H1 (cell line): ENCODE results near the gene ITGB5. TPM values are rescaled to one million over a fixed set of nuclear protein-coding genes. Genes with fewer than 3 reads are reported as not detected.

Experiments
- CTCF ChIA-PET: fragments of 300-600 bp; sonication (Branson Sonifier 250); formaldehyde crosslinking; loops from one replicate; lab custom pipeline; 2021; ENCODE audit not compliant: partially characterized antibody; lab: Charles Lee
- POLR2A ChIA-PET: fragments of 300-600 bp; sonication (Branson Sonifier 250); formaldehyde crosslinking; loops from one replicate; lab custom pipeline; 2021; ENCODE audit warnings: inconsistent platforms; ENCODE audit not compliant: partially characterized antibody; lab: Charles Lee
- DNase-seq, 2 experiments: peaks; one replicate each; pipeline versions ENCODE4 v3.0.0 to v3.0.0-alpha.2; 2010 to 2022; ENCODE audit warnings: low spot score in 2 of 2, low read depth in 1 of 2, mixed read lengths in 1 of 2
- FAIRE-seq: peaks from 2 replicates; lab custom pipeline; 2011; peaks lifted over from hg19 to GRCh38; lab: Jason Lieb, UNC
- H2AFZ ChIP-seq: 2 replicates; pipeline ENCODE4 v1.8.1; 2012; ENCODE audit warnings: low read length, inconsistent platforms
- H2AK5ac ChIP-seq: 2 replicates; pipeline ENCODE4 v1.6.1; 2013; ENCODE audit warnings: low read depth, low read length
- H2BK120ac ChIP-seq: replicated peaks from 2 replicates; pipeline ENCODE3; 2013; ENCODE audit warnings: low read depth, low read length, inconsistent platforms
- H2BK12ac ChIP-seq: 2 replicates; pipeline ENCODE4 v1.6.1; 2013; ENCODE audit warnings: low read depth, low read length
- H2BK15ac ChIP-seq: 2 replicates; pipeline ENCODE4 v1.6.1; 2013; ENCODE audit warnings: low read length
- H2BK20ac ChIP-seq: 2 replicates; pipeline ENCODE4 v1.6.1; 2013; ENCODE audit warnings: low read length
- H2BK5ac ChIP-seq: 2 replicates; pipeline ENCODE4 v1.6.1; 2013; ENCODE audit warnings: low read depth, low read length
- H3K14ac ChIP-seq: 2 replicates; pipeline ENCODE4 v1.6.1; 2013; ENCODE audit warnings: inconsistent platforms; ENCODE audit not compliant: insufficient read length
- H3K18ac ChIP-seq: 2 replicates; pipeline ENCODE4 v1.6.1; 2013; ENCODE audit warnings: low read length; ENCODE audit errors: extremely low read depth
- H3K23ac ChIP-seq: 2 replicates; pipeline ENCODE4 v1.6.1; 2013; ENCODE audit warnings: inconsistent platforms; ENCODE audit not compliant: insufficient read length
- H3K23me2 ChIP-seq: 2 replicates; pipeline ENCODE4 v1.6.1; 2013; ENCODE audit warnings: low read depth, low read length
- H3K27ac ChIP-seq: 2 replicates; pipeline ENCODE4 v1.6.1; 2011; ENCODE audit warnings: low read depth, low read length, inconsistent platforms
- H3K27me3 ChIP-seq, 4 experiments: replicated peaks in 1 of 4; 1 replicate in 1 of 4; 2 replicates in 3 of 4; pipeline versions ENCODE4 v1.6.1 to v1.8.1; 2011 to 2013; ENCODE audit warnings: low read length in 3 of 4, mild to moderate bottlenecking in 3 of 4, inconsistent platforms in 2 of 4, mixed read lengths in 2 of 4, moderate library complexity in 1 of 4; ENCODE audit not compliant: control insufficient read depth in 3 of 4, insufficient read depth in 3 of 4; ENCODE audit errors: extremely low read depth in 1 of 4
- H3K36me3 ChIP-seq, 4 experiments: 2 replicates each; pipeline versions ENCODE4 v1.6.1 to v1.8.1; 2011 to 2013; ENCODE audit warnings: mild to moderate bottlenecking in 4 of 4, low read length in 3 of 4, moderate library complexity in 2 of 4, control low read depth in 1 of 4, inconsistent platforms in 1 of 4; ENCODE audit not compliant: insufficient read depth in 4 of 4, control insufficient read depth in 2 of 4
- H3K4ac ChIP-seq: replicated peaks from 2 replicates; pipeline ENCODE3; 2013; ENCODE audit warnings: low read length, low read depth, mixed read lengths, inconsistent platforms; ENCODE audit not compliant: insufficient read length
- H3K4me1 ChIP-seq, 4 experiments: replicated peaks in 1 of 4; 1 replicate in 1 of 4; 2 replicates in 3 of 4; pipeline versions ENCODE4 v1.6.1 to v1.8.1; 2011 to 2013; ENCODE audit warnings: low read length in 3 of 4, inconsistent platforms in 2 of 4, mixed read lengths in 1 of 4; ENCODE audit not compliant: insufficient read depth in 4 of 4, control insufficient read depth in 3 of 4
- H3K4me2 ChIP-seq, 2 experiments: 2 replicates each; pipeline versions ENCODE4 v1.6.1 to v1.8.1; 2011 to 2013; ENCODE audit warnings: low read depth in 2 of 2, low read length in 2 of 2, control low read depth in 1 of 2, inconsistent platforms in 1 of 2, mild to moderate bottlenecking in 1 of 2; ENCODE audit not compliant: insufficient read depth in 1 of 2
- H3K4me3 ChIP-seq, 4 experiments: fragments of 200-600, 300-600 bp in 1 of 4; sonication (generic), shearing (Covaris generic), sonication (Bioruptor Twin) in 1 of 4; 2 replicates each; pipeline versions ENCODE4 v1.5.1 to v1.8.1; 2011 to 2016; ENCODE audit warnings: low read length in 4 of 4, low read depth in 3 of 4, control low read depth in 2 of 4, inconsistent platforms in 2 of 4, mild to moderate bottlenecking in 2 of 4, mixed read lengths in 1 of 4, moderate library complexity in 1 of 4; ENCODE audit not compliant: insufficient read depth in 2 of 4; ENCODE audit errors: extremely low read depth in 1 of 4
- H3K56ac ChIP-seq: replicated peaks from 2 replicates; pipeline ENCODE3; 2013; ENCODE audit warnings: low read depth, mild to moderate bottlenecking, mixed read lengths, low read length, inconsistent platforms; ENCODE audit not compliant: insufficient read length
- H3K79me1 ChIP-seq: 2 replicates; pipeline ENCODE4 v1.6.1; 2013; ENCODE audit warnings: low read depth, low read length, control low read depth
- H3K79me2 ChIP-seq, 2 experiments: 2 replicates each; pipeline versions ENCODE4 v1.6.1 to v1.8.1; 2012 to 2013; ENCODE audit warnings: low read length in 2 of 2, mild to moderate bottlenecking in 2 of 2, inconsistent platforms in 1 of 2; ENCODE audit not compliant: insufficient read depth in 2 of 2, control insufficient read depth in 1 of 2
- H3K9ac ChIP-seq, 4 experiments: replicated peaks in 1 of 4; 1 replicate in 1 of 4; 2 replicates in 3 of 4; pipeline versions ENCODE4 v1.6.1 to v1.8.1; 2011 to 2013; ENCODE audit warnings: low read depth in 3 of 4, low read length in 3 of 4, control low read depth in 2 of 4, mild to moderate bottlenecking in 2 of 4, moderate library complexity in 2 of 4, inconsistent platforms in 1 of 4; ENCODE audit errors: extremely low read depth in 1 of 4
- H3K9me3 ChIP-seq, 2 experiments: 2 replicates each; pipeline versions ENCODE4 v1.6.1 to v1.8.1; 2012 to 2013; ENCODE audit warnings: mild to moderate bottlenecking in 2 of 2, moderate library complexity in 2 of 2, control low read depth in 1 of 2, inconsistent platforms in 1 of 2, low read depth in 1 of 2, low read length in 1 of 2, mixed read lengths in 1 of 2; ENCODE audit not compliant: insufficient read depth in 2 of 2
- H4K20me1 ChIP-seq, 2 experiments: replicated peaks in 1 of 2; 2 replicates each; pipeline versions ENCODE3 to v1.8.1; 2011 to 2013; ENCODE audit warnings: inconsistent platforms in 2 of 2, low read length in 2 of 2, mild to moderate bottlenecking in 1 of 2; ENCODE audit not compliant: insufficient read depth in 2 of 2, control insufficient read depth in 1 of 2
- H4K5ac ChIP-seq: 2 replicates; pipeline ENCODE4 v1.6.1; 2013; ENCODE audit warnings: low read length, low read depth, mixed read lengths, inconsistent platforms; ENCODE audit not compliant: insufficient read length
- H4K8ac ChIP-seq: 2 replicates; pipeline ENCODE4 v1.8.0; 2013; ENCODE audit warnings: mild to moderate bottlenecking, moderate library complexity, low read length, inconsistent platforms; ENCODE audit not compliant: insufficient read depth; ENCODE audit errors: extremely low read depth
- H4K91ac ChIP-seq: replicated peaks from 2 replicates; pipeline ENCODE3; 2013; ENCODE audit warnings: low read length, mixed read lengths, inconsistent platforms; ENCODE audit not compliant: insufficient read length
- WGBS, 2 experiments: shearing (Covaris generic) in 1 of 2; methylation state at CpG; one replicate each; pipeline versions ENCODE4 v1.1.6 to v1.1.7; 2013 to 2015; ENCODE audit warnings: low lambda C conversion rate in 2 of 2, mixed read lengths in 2 of 2, inconsistent platforms in 1 of 2, low coverage in 1 of 2, missing lambda C conversion rate in 1 of 2; ENCODE audit not compliant: insufficient replicate concordance in 2 of 2, insufficient coverage in 1 of 2, insufficient read length in 1 of 2; ENCODE audit errors: extremely low coverage in 1 of 2, missing lambda C conversion rate in 1 of 2; 5-methylcytosine and 5-hydroxymethylcytosine counted together
- polyA plus RNA-seq, 7 experiments: library from polyadenylated mRNA; depleted of rRNA in 3 of 7; stranded (reverse) in 5 of 7; unstranded in 2 of 7; fragments of >200 nt in 5 of 7; fragments of 200-250 nt in 2 of 7; gene quantifications; 1 replicate in 5 of 7; 2 replicates in 1 of 7; 4 replicates in 1 of 7; pipeline versions ENCODE4 v1.2.1 to v1.2.3, GENCODE V29; 2011 to 2013; ENCODE audit warnings: missing spikeins in 2 of 7, mixed read lengths in 2 of 7
- total RNA-seq: library from RNA; stranded (reverse); fragmentation: NEBNext Ultra II Directional; extraction: Animal tissue kit (Norgen Biotek cat#: 25700); gene quantifications from 2 replicates; pipeline ENCODE4 v1.2.1, GENCODE V29; 2021

ITGB5 gene
- total and polyA plus RNA-seq, 2 of the 8 experiments (the other 6 are each of a cell fraction or from before 2014, with no cell fraction given) = 101 to 268 TPM

DNA sequence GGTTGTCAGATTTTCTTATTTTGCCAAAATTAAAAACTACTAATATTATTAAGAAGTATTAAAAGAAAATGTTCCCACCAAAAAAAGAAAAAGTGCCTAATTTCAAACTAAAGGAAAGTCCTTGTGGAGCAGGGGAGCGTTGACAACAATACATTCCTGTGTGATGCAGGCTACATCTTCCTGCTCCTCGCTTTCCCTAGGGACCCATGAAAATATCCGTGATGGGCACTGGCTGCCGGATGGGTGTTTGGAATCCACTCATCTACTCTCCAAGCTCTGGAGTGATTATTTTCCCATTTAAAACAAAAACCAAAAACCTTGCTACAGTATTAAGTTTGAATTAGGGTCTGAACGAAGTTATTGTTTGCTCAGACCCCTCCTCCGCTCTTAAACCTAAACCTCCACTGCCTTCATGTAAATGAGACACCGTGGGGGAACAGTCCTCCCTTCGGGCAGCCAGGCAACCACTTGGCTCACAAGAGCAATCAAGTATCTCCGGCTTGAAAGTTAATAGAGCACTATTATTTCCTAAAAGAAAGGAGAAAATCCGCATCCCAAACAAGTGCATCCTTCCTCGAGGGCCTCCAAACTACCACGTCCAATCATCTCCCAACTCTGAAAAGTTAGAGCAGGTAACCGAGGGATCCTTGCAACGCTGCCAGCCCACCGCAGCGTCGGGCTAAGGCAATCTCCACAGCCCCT lies 1.5 kb downstream of the ITGB5 start:
- POLR2A ChIA-PET = interaction anchor here (1.1 to 1.2 kb wide), 2 partner anchors 15 to 171 kb away, joined by 3 to 6 read pairs; no protein-coding TSS in a partner anchor
- Histone ChIP-seq H2BK15ac (no peak overlapping the region), H3K14ac (no peak overlapping the region), H3K36me3 (no peaks in the 10 kb centered on the region), H3K79me1 (0 out of 2 replicates have a peak, but pooled peaks cover 3% of the 10 kb centered on the region), H3K18ac (peak overlapping the region; percentile 86), H2BK20ac (no peak overlapping the region), H3K4ac (peak overlapping the region; percentile 78), H3K23me2 (peaks cover 5% of the 10 kb centered on the region), H3K4me3 (peak overlapping the region; percentile 54 to 88 (median 68)), H3K9me3 (no peaks in the 10 kb centered on the region), H3K56ac (peak overlapping the region; percentile 13), H3K27me3 (no peaks in the 10 kb centered on the region), H3K27ac (no peak overlapping the region), H4K5ac (peak overlapping the region; percentile 80), H4K91ac (peak overlapping the region; percentile 98), H3K23ac (no peak overlapping the region), H2AK5ac (no peak overlapping the region), H2BK120ac (peak overlapping the region; percentile 82), H3K4me2 (peak overlapping the region; percentile 77 to 93), H2BK5ac (peak overlapping the region; percentile 91), H3K79me2 (peaks cover 11 to 50% of the 10 kb centered on the region in 2 experiments), H4K8ac (peak overlapping the region; percentile 41; the same call in 1 of the 2 replicates), H2BK12ac (peak overlapping the region; percentile 77; the same call in 1 of the 2 replicates), H3K4me1 (peaks cover 7 to 41% (median 32%) of the 10 kb centered on the region in 4 experiments), H2AFZ (no peak overlapping the region), H4K20me1 (no peaks in the 10 kb centered on the region), H3K9ac (peak overlapping the region in 3 of 4 experiments; percentile 42 to 62 (median 54); a peak in 6 of 7 replicates)
- FAIRE-seq = no peak
- CTCF ChIA-PET = interaction anchor here (0.6 to 1.6 kb wide), 9 partner anchors 16 to 311 kb away, joined by 3 to 6 read pairs (median 3); no protein-coding TSS in a partner anchor
- WGBS, 2 experiments = 1% methylated on average over 17 of the region's 17 CpGs; no CpG with 5 or more reads in 1 of the 2 experiments
- DNase-seq = no peak
